Neural progenitor cell (in vitro differentiated cells): Measurements from ENCODE around the gene PTPRN2. TPM values are rescaled to one million over a fixed set of nuclear protein-coding genes. Genes with fewer than 3 reads are reported as not detected.

Source experiments
- DNase-seq: peaks from one replicate; pipeline ENCODE4 v3.0.0-alpha.2; 2016; ENCODE audit warnings: low spot score
- H2AFZ ChIP-seq: fragments of 200-600 bp; sonication (generic); replicated peaks from 2 replicates; pipeline ENCODE4 v1.6.1; 2016; ENCODE audit warnings: antibody characterized with exemption
- H3F3A ChIP-seq: fragments of 200-600 bp; sonication (generic); 2 replicates; pipeline ENCODE4 v1.6.1; 2016; ENCODE audit warnings: antibody characterized with exemption, low read depth
- H3K27ac ChIP-seq: fragments of 200-600 bp; sonication (generic); 2 replicates; pipeline ENCODE4 v1.5.1; 2016; ENCODE audit warnings: mild to moderate bottlenecking
- H3K27me3 ChIP-seq: fragments of 200-600 bp; sonication (generic); 2 replicates; pipeline ENCODE4 v1.6.1; 2016; ENCODE audit warnings: mild to moderate bottlenecking, moderate library complexity
- H3K36me3 ChIP-seq: fragments of 200-600 bp; sonication (generic); 2 replicates; pipeline ENCODE4 v1.5.1; 2016
- H3K4me1 ChIP-seq: fragments of 200-600 bp; sonication (generic); 2 replicates; pipeline ENCODE4 v1.6.1; 2016; ENCODE audit warnings: mixed run types
- H3K4me2 ChIP-seq: fragments of 200-600 bp; sonication (generic); 2 replicates; pipeline ENCODE4 v1.6.1; 2016
- H3K4me3 ChIP-seq: fragments of 200-600 bp; sonication (generic); 2 replicates; pipeline ENCODE4 v1.5.1; 2016
- H3K79me2 ChIP-seq: fragments of 200-600 bp; sonication (generic); 2 replicates; pipeline ENCODE4 v1.6.1; 2016; ENCODE audit warnings: low read depth
- H3K9ac ChIP-seq: fragments of 200-600 bp; sonication (generic); 2 replicates; pipeline ENCODE4 v1.6.1; 2016
- H3K9me3 ChIP-seq: fragments of 200-600 bp; sonication (generic); 2 replicates; pipeline ENCODE4 v1.5.1; 2016; ENCODE audit warnings: low read depth
- H4K20me1 ChIP-seq: fragments of 200-600 bp; sonication (generic); 2 replicates; pipeline ENCODE4 v1.6.1; 2016; ENCODE audit warnings: low read depth
- H3K27ac Mint-ChIP-seq: 3 replicates; pipeline ENCODE4 v1.8.0; 2021; ENCODE audit warnings: mixed read lengths
- H3K27me3 Mint-ChIP-seq: 2 replicates; pipeline ENCODE4 v1.8.0; 2022; ENCODE audit warnings: low read depth, mild to moderate bottlenecking, inconsistent platforms, moderate library complexity, mixed read lengths; ENCODE audit not compliant: insufficient read depth
- H3K36me3 Mint-ChIP-seq: 3 replicates; pipeline ENCODE4 v1.8.0; 2021; ENCODE audit warnings: mixed read lengths
- H3K4me1 Mint-ChIP-seq: 3 replicates; pipeline ENCODE4 v1.8.0; 2021; ENCODE audit warnings: mixed read lengths
- H3K4me3 Mint-ChIP-seq: 3 replicates; pipeline ENCODE4 v1.8.0; 2021; ENCODE audit warnings: mild to moderate bottlenecking, moderate library complexity, mixed read lengths
- H3K9me3 Mint-ChIP-seq: 3 replicates; pipeline ENCODE4 v1.8.0; 2020; ENCODE audit warnings: mixed read lengths
- CTCF ChIP-seq: fragments of 200-600 bp; sonication (generic); IDR thresholded peaks from 2 replicates; pipeline ENCODE4 v1.5.1; 2017; ENCODE audit warnings: antibody characterized with exemption, mild to moderate bottlenecking
- EZH2 ChIP-seq: fragments of 200-600 bp; sonication (generic); IDR thresholded peaks from 2 replicates; pipeline ENCODE4 v1.6.1; 2017; ENCODE audit warnings: antibody characterized with exemption, mild to moderate bottlenecking, moderate library complexity
- EZH2phosphoT487 ChIP-seq: fragments of 200-600 bp; sonication (generic); IDR thresholded peaks from 2 replicates; pipeline ENCODE4 v1.6.1; 2017; ENCODE audit warnings: antibody characterized with exemption
- total RNA-seq: library from RNA; depleted of rRNA; stranded (reverse); fragments of >200 nt; gene quantifications from 2 replicates; pipeline ENCODE4 v1.2.3, GENCODE V29; 2015; ENCODE audit warnings: low replicate concordance

Gene PTPRN2
- total RNA-seq, 1 donor from 2014 or later, result 3.0 TPM

- Histone ChIP-seq H3K79me2 (no peaks in the 10 kb centered on the region), H2AFZ (no peak overlapping the region), H3K27me3 (no peaks in the 10 kb centered on the region), H3F3A (no peaks in the 10 kb centered on the region), H3K4me3 (no peak overlapping the region), H3K4me2 (no peak overlapping the region), H4K20me1 (no peaks in the 10 kb centered on the region), H3K9ac (no peak overlapping the region), H3K9me3 (no peaks in the 10 kb centered on the region), H3K27ac (no peak overlapping the region), H3K36me3 (no peaks in the 10 kb centered on the region), H3K4me1 (no peaks in the 10 kb centered on the region)
- peaks cover 6% of the 10 kb centered on the region for H3K9me3 Mint-ChIP-seq
- H3K27ac Mint-ChIP-seq, result peak overlapping the region; percentile 58
- peaks cover 1% of the 10 kb centered on the region for H3K36me3 Mint-ChIP-seq
- TF ChIP-seq EZH2 (no peak), EZH2phosphoT487 (no peak), CTCF (no peak)
- H3K4me1 Mint-ChIP-seq, result peaks cover 45% of the 10 kb centered on the region
- H3K4me3 Mint-ChIP-seq, result no peak overlapping the region
- no peak for DNase-seq
- peaks cover 8% of the 10 kb centered on the region for H3K27me3 Mint-ChIP-seq
Measured at GRCh38 chr7:157519798-157520244, 1067.8 kb downstream of the PTPRN2 start.

GRCh38 chr7:157519246-157519645 is 1068.4 kb downstream of the PTPRN2 start:
- H3K27ac ChIP-seq, result no peak overlapping the region
- Mint-ChIP-seq H3K4me3 (no peak overlapping the region), H3K27ac (peak overlapping the region; percentile 58), H3K4me1 (peaks cover 50% of the 10 kb centered on the region), H3K9me3 (peaks cover 6% of the 10 kb centered on the region), H3K36me3 (no peaks in the 10 kb centered on the region), H3K27me3 (peaks cover 9% of the 10 kb centered on the region)
- TF ChIP-seq EZH2phosphoT487 (no peak), EZH2 (no peak), CTCF (no peak)
- no peak overlapping the region for H3K4me2 ChIP-seq
- DNase-seq, result no peak
- H2AFZ ChIP-seq, result no peak overlapping the region
- H3K9me3 ChIP-seq, result no peaks in the 10 kb centered on the region
- no peaks in the 10 kb centered on the region for H3K27me3 ChIP-seq
- H3K4me3 ChIP-seq, result no peak overlapping the region
- no peaks in the 10 kb centered on the region for H4K20me1 ChIP-seq
- no peak overlapping the region for H3K9ac ChIP-seq
- no peaks in the 10 kb centered on the region for H3F3A ChIP-seq
- no peaks in the 10 kb centered on the region for H3K4me1 ChIP-seq
- no peaks in the 10 kb centered on the region for H3K36me3 ChIP-seq
- no peaks in the 10 kb centered on the region for H3K79me2 ChIP-seq

- Histone ChIP-seq H3K79me2 (no peaks in the 10 kb centered on the region), H3K27me3 (peaks cover 2% of the 10 kb centered on the region), H3K36me3 (no peaks in the 10 kb centered on the region), H3K9ac (no peak overlapping the region), H2AFZ (no peak overlapping the region), H3K4me2 (no peak overlapping the region), H3K4me1 (no peaks in the 10 kb centered on the region), H3K9me3 (no peaks in the 10 kb centered on the region), H3K27ac (no peak overlapping the region), H4K20me1 (no peaks in the 10 kb centered on the region), H3K4me3 (no peak overlapping the region), H3F3A (no peaks in the 10 kb centered on the region)
- H3K36me3 Mint-ChIP-seq, result no peaks in the 10 kb centered on the region
- TF ChIP-seq CTCF, result no peak
- TF ChIP-seq EZH2, result no peak
- TF ChIP-seq EZH2phosphoT487, result no peak
- peaks cover 56% of the 10 kb centered on the region for H3K4me1 Mint-ChIP-seq
- H3K4me3 Mint-ChIP-seq, result no peak overlapping the region
- no peak for DNase-seq
- H3K27me3 Mint-ChIP-seq, result peaks cover 9% of the 10 kb centered on the region
- H3K9me3 Mint-ChIP-seq, result peaks cover 11% of the 10 kb centered on the region
- peak overlapping the region; percentile 94 for H3K27ac Mint-ChIP-seq
Measured at GRCh38 chr7:157518514-157519175, 1069.0 kb downstream of the PTPRN2 start.
